ENCODE data around the gene KCNMB4. TPM values are rescaled to one million over a fixed set of nuclear protein-coding genes. Genes with fewer than 3 reads are reported as not detected.

KCNMB4 gene
- total and polyA plus RNA-seq, 2 experiments from 2014 or later: 4.3 to 9.2 TPM

DNA sequence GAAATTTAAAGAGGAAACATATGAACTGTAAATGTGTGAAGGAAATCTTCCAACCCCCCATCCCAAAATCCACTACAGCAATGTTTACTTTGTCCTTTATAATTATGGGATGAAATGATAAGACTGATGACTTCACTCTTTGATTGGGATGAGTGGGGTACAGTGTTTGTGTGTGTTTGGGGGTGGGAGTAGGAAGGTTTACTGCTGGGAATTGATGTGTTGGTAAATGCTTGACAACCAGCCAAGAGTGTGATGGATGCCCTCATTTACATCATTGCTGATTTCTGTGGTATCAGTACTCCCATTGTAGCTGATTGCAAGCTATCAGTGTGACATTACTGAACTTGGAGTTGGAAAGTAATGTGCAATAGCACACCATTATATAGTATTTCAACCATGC is 90.9 kb downstream of the KCNMB4 start:
- Histone ChIP-seq H3K9me3 (ENCODE audit: low read depth) (no peaks in the 10 kb centered on the region), H3K27me3 (no peaks in the 10 kb centered on the region), H3K4me3 (no peak overlapping the region), H3K9me2 (replicated peaks; ENCODE audit: insufficient read depth) (no peaks in the 10 kb centered on the region), H3K4me1 (ENCODE audit: insufficient read depth) (no peaks in the 10 kb centered on the region), H3K36me3 (replicated peaks; ENCODE audit: insufficient read depth, low read depth) (no peaks in the 10 kb centered on the region), H3K4me2 (no peak overlapping the region), H3K79me2 (no peaks in the 10 kb centered on the region), H4K20me1 (ENCODE audit: insufficient read depth, poor library complexity, severe bottlenecking) (no peaks in the 10 kb centered on the region), H3K27ac (no peak overlapping the region), H2AFZ (no peak overlapping the region)
- no peak for DNase-seq (ENCODE audit: low spot score)
- no peak for TF ChIP-seq EZH2phosphoT487 (IDR thresholded peaks at IDR 0.05; ENCODE audit: low read depth, severe bottlenecking, unreplicated experiment)
- no peak for TF ChIP-seq EZH2 (IDR thresholded peaks at IDR 0.05; ENCODE audit: borderline replicate concordance)
- TF ChIP-seq, protein P1, sequence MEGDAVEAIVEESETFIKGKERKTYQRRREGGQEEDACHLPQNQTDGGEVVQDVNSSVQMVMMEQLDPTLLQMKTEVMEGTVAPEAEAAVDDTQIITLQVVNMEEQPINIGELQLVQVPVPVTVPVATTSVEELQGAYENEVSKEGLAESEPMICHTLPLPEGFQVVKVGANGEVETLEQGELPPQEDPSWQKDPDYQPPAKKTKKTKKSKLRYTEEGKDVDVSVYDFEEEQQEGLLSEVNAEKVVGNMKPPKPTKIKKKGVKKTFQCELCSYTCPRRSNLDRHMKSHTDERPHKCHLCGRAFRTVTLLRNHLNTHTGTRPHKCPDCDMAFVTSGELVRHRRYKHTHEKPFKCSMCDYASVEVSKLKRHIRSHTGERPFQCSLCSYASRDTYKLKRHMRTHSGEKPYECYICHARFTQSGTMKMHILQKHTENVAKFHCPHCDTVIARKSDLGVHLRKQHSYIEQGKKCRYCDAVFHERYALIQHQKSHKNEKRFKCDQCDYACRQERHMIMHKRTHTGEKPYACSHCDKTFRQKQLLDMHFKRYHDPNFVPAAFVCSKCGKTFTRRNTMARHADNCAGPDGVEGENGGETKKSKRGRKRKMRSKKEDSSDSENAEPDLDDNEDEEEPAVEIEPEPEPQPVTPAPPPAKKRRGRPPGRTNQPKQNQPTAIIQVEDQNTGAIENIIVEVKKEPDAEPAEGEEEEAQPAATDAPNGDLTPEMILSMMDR (IDR thresholded peaks at IDR 0.05; ENCODE audit: poor library complexity): no peak

DNA sequence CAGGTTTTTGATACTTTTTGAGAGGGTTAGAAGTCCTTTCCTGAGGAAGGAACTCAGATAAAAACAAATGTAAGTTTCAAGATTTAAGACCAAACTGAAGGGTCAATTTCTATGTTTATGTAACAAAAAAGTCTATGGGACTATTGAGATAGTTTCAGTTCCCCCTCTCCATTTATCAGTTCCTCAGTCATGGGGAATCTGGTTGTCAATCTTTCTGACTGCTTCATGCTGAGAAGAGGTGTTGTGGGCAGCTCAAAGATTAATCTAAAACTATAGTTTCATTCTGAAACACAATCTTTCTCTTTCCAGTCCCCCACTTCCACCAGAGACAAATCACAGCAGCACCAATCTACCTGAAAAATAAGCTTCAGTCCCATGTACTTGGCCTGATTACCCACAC is 93.7 kb downstream of the KCNMB4 start:
- H3K4me1 ChIP-seq (ENCODE audit: insufficient read depth): no peaks in the 10 kb centered on the region
- H2AFZ ChIP-seq: no peak overlapping the region
- H3K36me3 ChIP-seq (replicated peaks; ENCODE audit: insufficient read depth, low read depth): no peaks in the 10 kb centered on the region
- H3K27me3 ChIP-seq: no peaks in the 10 kb centered on the region
- H3K27ac ChIP-seq: no peak overlapping the region
- H4K20me1 ChIP-seq (ENCODE audit: insufficient read depth, poor library complexity, severe bottlenecking): no peaks in the 10 kb centered on the region
- H3K9me3 ChIP-seq (ENCODE audit: low read depth): no peaks in the 10 kb centered on the region
- H3K4me2 ChIP-seq: no peak overlapping the region
- H3K9me2 ChIP-seq (replicated peaks; ENCODE audit: insufficient read depth): no peaks in the 10 kb centered on the region
- H3K4me3 ChIP-seq: no peak overlapping the region
- DNase-seq (ENCODE audit: low spot score): no peak
- TF ChIP-seq EZH2 (IDR thresholded peaks at IDR 0.05; ENCODE audit: borderline replicate concordance) (no peak), EZH2phosphoT487 (IDR thresholded peaks at IDR 0.05; ENCODE audit: low read depth, severe bottlenecking, unreplicated experiment) (no peak)
- TF ChIP-seq, protein P1 (IDR thresholded peaks at IDR 0.05; ENCODE audit: poor library complexity): no peak
- H3K79me2 ChIP-seq: no peaks in the 10 kb centered on the region

DNA sequence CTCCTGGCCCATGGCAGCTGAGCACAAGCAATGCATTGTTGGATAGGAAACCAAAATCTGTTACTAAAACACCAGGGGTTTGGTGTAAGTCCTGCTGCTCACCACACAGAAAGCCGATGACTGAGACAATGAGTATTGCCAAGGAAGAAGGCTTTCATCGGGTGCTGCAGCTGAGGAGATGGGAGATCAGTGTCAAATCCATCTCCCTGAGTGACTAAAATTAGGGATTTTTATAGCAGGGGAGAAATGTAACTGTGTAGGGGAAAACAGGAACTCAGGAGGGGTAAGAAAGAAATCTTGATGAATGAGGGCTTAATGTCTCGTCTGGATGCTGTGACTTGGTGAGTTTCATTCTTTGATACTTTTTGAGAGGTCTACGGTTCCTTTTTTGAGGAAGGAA is 97.9 kb downstream of the KCNMB4 start:
- TF ChIP-seq EZH2 (IDR thresholded peaks at IDR 0.05; ENCODE audit: borderline replicate concordance) (no peak), EZH2phosphoT487 (IDR thresholded peaks at IDR 0.05; ENCODE audit: low read depth, severe bottlenecking, unreplicated experiment) (no peak)
- TF ChIP-seq, protein P1 (IDR thresholded peaks at IDR 0.05; ENCODE audit: poor library complexity): no peak
- no peaks in the 10 kb centered on the region for H3K27me3 ChIP-seq
- H3K4me3 ChIP-seq: no peak overlapping the region
- no peak overlapping the region for H3K4me2 ChIP-seq
- H4K20me1 ChIP-seq (ENCODE audit: insufficient read depth, poor library complexity, severe bottlenecking): no peaks in the 10 kb centered on the region
- no peaks in the 10 kb centered on the region for H3K4me1 ChIP-seq (ENCODE audit: insufficient read depth)
- H3K79me2 ChIP-seq: no peaks in the 10 kb centered on the region
- H3K9me2 ChIP-seq (replicated peaks; ENCODE audit: insufficient read depth): no peaks in the 10 kb centered on the region
- no peak overlapping the region for H3K27ac ChIP-seq
- no peak overlapping the region for H2AFZ ChIP-seq
- DNase-seq (ENCODE audit: low spot score): no peak
- 97% methylated on average over 4 of the region's 4 CpGs for WGBS (ENCODE audit: low lambda C conversion rate, missing lambda C conversion rate)
- H3K36me3 ChIP-seq (replicated peaks; ENCODE audit: insufficient read depth, low read depth): no peaks in the 10 kb centered on the region
- no peaks in the 10 kb centered on the region for H3K9me3 ChIP-seq (ENCODE audit: low read depth)

DNA sequence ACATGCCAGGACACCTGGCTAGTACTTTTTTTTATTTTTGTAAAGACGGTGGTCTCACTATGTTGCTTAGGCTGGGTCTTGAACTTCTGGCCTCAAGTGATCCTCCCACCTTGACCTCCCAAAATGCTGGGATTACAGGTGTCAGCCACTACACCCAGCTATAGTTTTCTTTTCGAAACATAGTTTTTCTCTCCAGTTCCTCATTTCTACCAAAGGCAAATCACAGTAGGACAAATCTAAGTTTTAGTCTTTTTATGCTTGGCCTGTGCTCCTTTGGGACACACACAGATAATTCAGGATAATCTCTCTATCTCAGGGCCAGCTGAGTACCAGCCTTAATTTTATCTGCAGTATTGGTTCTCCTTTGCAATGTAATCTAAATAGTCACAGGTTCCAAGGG is 100.7 kb downstream of the KCNMB4 start:
- H3K4me1 ChIP-seq (ENCODE audit: insufficient read depth): no peaks in the 10 kb centered on the region
- TF ChIP-seq, protein P1 (IDR thresholded peaks at IDR 0.05; ENCODE audit: poor library complexity): no peak
- TF ChIP-seq EZH2phosphoT487 (IDR thresholded peaks at IDR 0.05; ENCODE audit: low read depth, severe bottlenecking, unreplicated experiment) (no peak), EZH2 (IDR thresholded peaks at IDR 0.05; ENCODE audit: borderline replicate concordance) (no peak)
- H3K9me2 ChIP-seq (replicated peaks; ENCODE audit: insufficient read depth): no peaks in the 10 kb centered on the region
- no peak overlapping the region for H3K4me2 ChIP-seq
- H3K36me3 ChIP-seq (replicated peaks; ENCODE audit: insufficient read depth, low read depth): no peaks in the 10 kb centered on the region
- 93% methylated on average over 2 of the region's 2 CpGs for WGBS (ENCODE audit: low lambda C conversion rate, missing lambda C conversion rate)
- no peak for DNase-seq (ENCODE audit: low spot score)
- H3K79me2 ChIP-seq: no peaks in the 10 kb centered on the region
- H4K20me1 ChIP-seq (ENCODE audit: insufficient read depth, poor library complexity, severe bottlenecking): no peaks in the 10 kb centered on the region
- no peak overlapping the region for H3K4me3 ChIP-seq
- no peak overlapping the region for H3K27ac ChIP-seq
- H3K9me3 ChIP-seq (ENCODE audit: low read depth): no peaks in the 10 kb centered on the region
- H3K27me3 ChIP-seq: no peaks in the 10 kb centered on the region
- H2AFZ ChIP-seq: no peak overlapping the region
